Measurements from ENCODE around the gene PBLD.
A peak's percentile ranks its signal among the peaks of the same experiment; 100 is the strongest.
"Not testable (repeated sequence)": the region's sequence is repeated elsewhere in the genome, so short reads cannot be mapped to it uniquely, and the experiment has no call there.

Gene PBLD

DNA sequence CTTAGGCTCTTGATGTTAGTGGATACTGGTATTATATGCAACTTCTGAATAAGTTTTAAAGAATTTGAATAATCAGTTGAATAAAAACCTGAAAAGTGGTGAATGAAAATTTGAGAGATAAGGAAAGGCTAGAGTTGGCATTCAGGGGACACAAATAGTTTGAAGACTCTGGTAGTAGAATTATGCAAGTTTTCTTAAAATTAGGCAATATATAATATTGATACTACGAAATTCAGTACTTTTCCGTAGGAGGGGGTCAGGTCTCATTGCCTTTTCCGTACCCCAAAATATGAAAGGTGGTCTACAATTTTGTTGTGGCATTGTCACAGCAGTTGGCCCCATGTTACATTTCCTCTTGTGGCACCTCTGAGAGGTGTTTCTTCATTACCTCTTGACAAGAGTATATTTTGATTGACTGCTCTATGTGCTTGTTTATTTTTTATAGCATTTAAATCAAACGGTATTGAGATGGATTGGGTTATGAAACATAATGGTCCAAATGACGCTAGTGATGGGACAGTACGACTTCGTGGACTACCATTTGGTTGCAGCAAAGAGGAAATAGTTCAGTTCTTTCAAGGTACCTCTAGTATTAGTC is 4.1 kb upstream of the PBLD start:
- Mint-ChIP-seq H3K9me3 (no peaks in the 10 kb centered on the region), H3K27ac (peak overlapping the region; percentile 88), H3K4me3 (peak overlapping the region; percentile 99), H3K36me3 (ENCODE audit: low read depth) (peaks cover 80% of the 10 kb centered on the region), H3K4me1 (peaks cover 45% of the 10 kb centered on the region), H3K27me3 (no peaks in the 10 kb centered on the region)
- DNase-seq (no peak), ATAC-seq (no peak)

DNA sequence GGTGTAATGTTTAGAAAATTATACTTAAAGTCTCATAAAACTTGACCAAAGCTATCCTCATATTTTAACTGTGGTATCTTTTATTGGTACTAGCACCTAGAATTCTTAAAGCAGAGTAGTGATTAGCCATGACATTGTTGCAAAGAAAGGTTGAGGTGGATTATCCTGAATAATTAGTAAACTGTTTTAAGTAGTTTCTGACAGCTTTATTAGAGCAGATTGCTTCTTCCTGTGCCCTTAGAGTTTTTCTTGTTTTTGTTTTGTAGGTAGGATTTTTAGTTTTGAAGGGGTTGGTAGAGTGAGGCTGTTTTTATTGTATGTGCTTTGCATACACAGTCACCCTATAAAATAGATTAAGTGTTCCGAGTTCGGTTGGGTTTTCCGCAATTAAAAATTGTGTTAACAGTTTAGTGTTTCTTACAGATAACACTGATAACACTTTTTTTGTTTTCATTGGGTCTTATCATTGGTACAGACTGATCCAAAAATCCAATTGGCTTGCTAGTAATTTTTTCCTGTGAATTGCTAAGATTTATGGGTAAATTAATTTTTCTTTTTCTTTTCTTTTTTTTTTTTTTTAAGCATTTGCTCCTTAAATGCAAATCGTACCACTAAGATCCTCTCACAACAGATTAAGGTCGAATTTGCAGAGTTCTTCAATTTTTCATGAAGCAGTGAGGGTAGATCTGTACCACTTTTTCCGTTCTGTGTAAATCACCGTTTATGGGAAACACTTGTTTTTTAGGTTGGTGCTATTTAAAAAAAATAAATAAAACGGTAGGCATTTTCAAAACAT is 2.1 kb upstream of the PBLD start:
- DNase-seq (no peak), ATAC-seq (no peak)
- Mint-ChIP-seq H3K27ac (peak overlapping the region; percentile 43), H3K4me3 (peak overlapping the region; percentile 99), H3K9me3 (peaks cover 3% of the 10 kb centered on the region), H3K36me3 (ENCODE audit: low read depth) (peaks cover 65% of the 10 kb centered on the region), H3K27me3 (no peaks in the 10 kb centered on the region), H3K4me1 (peaks cover 60% of the 10 kb centered on the region)

DNA sequence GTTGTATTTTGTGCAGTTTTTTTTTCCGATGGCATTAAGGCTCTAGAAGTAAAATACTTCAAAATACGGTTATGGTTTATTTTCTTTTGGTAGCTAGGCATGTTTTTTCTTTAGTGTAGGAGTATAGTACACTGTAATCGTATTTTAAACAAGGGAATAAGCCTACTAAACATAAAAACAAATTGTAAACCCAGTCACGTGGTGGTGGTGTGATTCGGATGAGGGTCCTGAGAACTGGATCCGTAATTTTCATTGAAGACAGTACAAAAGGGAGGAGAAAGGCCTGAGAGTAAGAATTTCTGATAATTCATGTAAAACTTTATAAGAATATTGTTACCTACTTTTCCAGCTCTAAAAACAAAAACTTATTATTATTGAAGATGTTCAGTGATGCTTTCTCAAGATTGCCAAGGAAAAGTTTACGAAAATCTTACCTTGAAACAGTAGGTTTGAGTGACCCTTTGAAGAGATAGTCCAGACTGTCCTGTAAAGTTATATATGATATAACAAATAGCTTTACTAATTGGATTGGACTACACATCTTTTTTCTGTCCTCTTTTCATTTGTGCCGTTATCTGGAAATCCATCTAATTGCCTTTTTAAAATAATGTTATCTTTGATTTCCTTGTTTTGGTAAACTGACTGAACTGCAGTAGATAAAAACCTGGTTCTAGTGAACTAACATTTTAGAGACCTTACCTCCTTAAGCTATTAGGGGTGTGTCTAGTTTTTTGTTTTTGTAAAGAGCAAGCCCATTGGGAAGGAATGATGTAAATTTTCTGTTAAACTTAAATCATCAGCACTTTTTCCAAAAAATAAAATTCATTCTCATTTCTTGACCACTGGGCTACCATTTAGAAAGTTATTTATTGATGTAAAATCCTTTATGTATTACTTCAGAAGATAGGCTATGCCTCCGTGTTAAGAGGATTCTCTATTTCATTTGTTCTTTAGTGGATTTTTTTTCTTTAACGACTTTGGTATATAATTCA is 1.0 kb upstream of the PBLD start:
- Mint-ChIP-seq H3K4me1 (peaks cover 59% of the 10 kb centered on the region), H3K9me3 (peaks cover 4% of the 10 kb centered on the region), H3K27ac (peak overlapping the region; percentile 100), H3K4me3 (peak overlapping the region; percentile 99), H3K36me3 (ENCODE audit: low read depth) (peaks cover 55% of the 10 kb centered on the region), H3K27me3 (no peaks in the 10 kb centered on the region)
- ATAC-seq (no peak), DNase-seq (no peak)

DNA sequence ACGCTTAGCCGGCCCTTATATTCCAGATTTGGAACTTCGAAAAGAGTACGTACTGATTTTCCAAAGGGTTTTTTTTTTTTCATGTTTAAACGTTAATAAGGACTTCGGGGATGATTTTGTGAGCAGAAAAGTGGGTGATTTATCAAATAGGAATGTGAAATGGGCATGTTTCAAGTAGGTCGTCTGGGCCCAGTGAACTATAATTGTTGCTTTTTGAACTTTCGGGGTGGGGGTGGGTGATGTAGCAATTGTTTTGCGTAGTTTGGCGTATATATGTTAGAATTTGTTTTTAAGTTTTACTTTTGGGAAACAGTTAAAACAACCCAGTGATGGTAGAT is 299 bp upstream of the PBLD start:
- no peak for DNase-seq
- peak overlapping the region; percentile 100 for H3K27ac Mint-ChIP-seq
- peaks cover 63% of the 10 kb centered on the region for H3K4me1 Mint-ChIP-seq
- no peak for ATAC-seq
- peaks cover 50% of the 10 kb centered on the region for H3K36me3 Mint-ChIP-seq (ENCODE audit: low read depth)
- peak overlapping the region; percentile 99 for H3K4me3 Mint-ChIP-seq
- H3K27me3 Mint-ChIP-seq = no peaks in the 10 kb centered on the region
- peaks cover 4% of the 10 kb centered on the region for H3K9me3 Mint-ChIP-seq

DNA sequence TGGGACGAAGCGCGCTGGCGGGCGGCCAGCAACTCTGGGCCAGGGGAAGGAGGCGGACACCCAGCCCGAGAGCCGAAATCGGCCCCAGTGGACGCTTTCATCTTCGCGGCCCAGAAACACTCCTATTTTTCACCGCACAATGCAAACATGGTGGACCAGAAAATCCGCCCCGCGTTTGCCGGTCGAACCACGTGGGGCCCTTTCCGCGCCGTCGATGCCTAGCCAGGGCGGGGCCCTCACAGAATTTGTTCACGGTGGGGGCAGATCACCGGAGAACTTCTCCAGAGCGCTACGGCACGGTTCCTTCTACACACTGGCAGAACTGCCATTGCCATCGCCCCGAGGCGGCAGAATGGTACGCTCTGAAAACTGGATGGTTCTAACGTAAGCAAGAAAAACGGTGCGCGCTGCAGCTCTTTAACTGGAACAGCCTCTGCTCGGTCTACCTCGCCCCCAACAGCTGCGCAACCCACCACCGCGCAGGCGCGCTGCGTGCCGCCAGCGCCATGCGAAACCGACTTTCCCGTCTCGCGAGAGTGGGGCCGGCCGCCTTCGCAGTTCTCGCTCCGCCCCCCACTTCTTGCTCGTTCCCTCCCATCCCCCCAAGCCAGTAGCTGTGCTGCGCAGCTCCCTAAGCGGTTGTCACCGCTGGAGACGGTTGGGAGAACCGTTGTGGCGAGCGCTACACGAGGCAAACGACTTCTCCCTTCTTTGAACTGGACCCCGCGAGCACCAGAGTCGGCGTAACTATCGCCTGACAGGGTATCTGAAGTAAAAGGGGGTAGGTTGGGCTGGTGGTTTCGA is 1.1 kb downstream of the PBLD start, which contains the start of gene HNRNPH3:
Gene HNRNPH3, plus strand, starts transcription at position 610 of the 804 bp plus-strand sequence. CDS start 5,158 bp downstream, outside the sequence.
- ATAC-seq = peak; percentile 87
- H3K27me3 Mint-ChIP-seq = no peaks in the 10 kb centered on the region
- peaks cover 51% of the 10 kb centered on the region for H3K4me1 Mint-ChIP-seq
- H3K36me3 Mint-ChIP-seq (ENCODE audit: low read depth) = peaks cover 40% of the 10 kb centered on the region
- H3K9me3 Mint-ChIP-seq = peaks cover 4% of the 10 kb centered on the region
- peak within 1 kb of the TSS; percentile 100 for H3K27ac Mint-ChIP-seq
- peak within 1 kb of the TSS; percentile 99 for H3K4me3 Mint-ChIP-seq
- DNase-seq = peak; percentile 99

DNA sequence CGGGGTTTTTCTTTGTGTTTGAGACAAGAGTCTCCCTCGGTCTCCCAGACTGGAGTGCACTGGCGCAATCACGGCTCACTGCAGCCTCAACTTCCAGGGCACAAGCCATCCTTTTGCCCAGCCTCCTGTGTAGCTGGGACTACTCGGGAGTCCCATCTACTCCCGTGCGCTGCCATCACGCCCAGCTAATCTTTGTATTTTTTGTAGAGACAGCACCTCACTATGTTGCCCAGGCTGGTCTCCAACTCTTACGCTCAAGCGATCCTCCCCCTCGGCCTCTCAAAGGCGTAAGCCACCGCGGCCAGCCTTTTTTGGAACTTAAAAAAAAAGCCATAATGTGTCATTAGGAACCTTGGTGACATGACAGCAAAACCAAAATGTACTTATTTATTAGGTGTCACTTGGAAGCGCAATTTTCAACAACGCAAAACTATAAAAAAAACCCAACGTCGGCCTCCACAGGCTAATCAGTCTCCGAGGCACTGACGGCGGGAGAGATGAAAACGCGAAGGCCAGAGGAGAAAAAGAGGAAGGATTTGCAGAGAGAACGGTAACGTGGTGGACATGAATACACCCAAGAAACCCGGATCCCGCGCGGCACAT is 1.8 kb downstream of the PBLD start:
- no peak for ATAC-seq
- DNase-seq = no peak
- peak overlapping the region; percentile 100 for H3K27ac Mint-ChIP-seq
- peak overlapping the region; percentile 99 for H3K4me3 Mint-ChIP-seq
- H3K4me1 Mint-ChIP-seq = peaks cover 44% of the 10 kb centered on the region
- H3K9me3 Mint-ChIP-seq = peaks cover 4% of the 10 kb centered on the region
- H3K27me3 Mint-ChIP-seq = no peaks in the 10 kb centered on the region
- peaks cover 35% of the 10 kb centered on the region for H3K36me3 Mint-ChIP-seq (ENCODE audit: low read depth)

DNA sequence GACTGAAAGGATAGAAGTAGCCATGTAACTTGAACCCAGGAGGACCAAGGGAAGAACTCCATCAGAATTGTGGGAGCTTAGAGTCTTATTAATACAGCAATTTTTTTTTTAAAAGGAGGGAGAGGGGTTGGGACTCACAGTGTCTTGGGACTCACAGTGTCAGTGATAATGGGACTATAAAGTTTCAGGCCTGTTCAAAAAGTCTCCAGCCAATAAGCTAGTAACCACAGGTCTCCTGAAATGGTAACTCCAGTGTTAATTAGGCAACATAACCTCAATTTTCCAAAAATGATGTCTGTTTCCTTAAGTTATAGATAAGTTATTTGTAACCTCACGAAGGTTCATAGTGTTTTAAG is 3.2 kb downstream of the PBLD start:
- Mint-ChIP-seq H3K27me3 (no peaks in the 10 kb centered on the region), H3K27ac (no peak overlapping the region), H3K4me1 (peaks cover 32% of the 10 kb centered on the region), H3K36me3 (ENCODE audit: low read depth) (peaks cover 23% of the 10 kb centered on the region), H3K9me3 (peaks cover 4% of the 10 kb centered on the region), H3K4me3 (no peak overlapping the region)
- ATAC-seq (no peak), DNase-seq (no peak)

DNA sequence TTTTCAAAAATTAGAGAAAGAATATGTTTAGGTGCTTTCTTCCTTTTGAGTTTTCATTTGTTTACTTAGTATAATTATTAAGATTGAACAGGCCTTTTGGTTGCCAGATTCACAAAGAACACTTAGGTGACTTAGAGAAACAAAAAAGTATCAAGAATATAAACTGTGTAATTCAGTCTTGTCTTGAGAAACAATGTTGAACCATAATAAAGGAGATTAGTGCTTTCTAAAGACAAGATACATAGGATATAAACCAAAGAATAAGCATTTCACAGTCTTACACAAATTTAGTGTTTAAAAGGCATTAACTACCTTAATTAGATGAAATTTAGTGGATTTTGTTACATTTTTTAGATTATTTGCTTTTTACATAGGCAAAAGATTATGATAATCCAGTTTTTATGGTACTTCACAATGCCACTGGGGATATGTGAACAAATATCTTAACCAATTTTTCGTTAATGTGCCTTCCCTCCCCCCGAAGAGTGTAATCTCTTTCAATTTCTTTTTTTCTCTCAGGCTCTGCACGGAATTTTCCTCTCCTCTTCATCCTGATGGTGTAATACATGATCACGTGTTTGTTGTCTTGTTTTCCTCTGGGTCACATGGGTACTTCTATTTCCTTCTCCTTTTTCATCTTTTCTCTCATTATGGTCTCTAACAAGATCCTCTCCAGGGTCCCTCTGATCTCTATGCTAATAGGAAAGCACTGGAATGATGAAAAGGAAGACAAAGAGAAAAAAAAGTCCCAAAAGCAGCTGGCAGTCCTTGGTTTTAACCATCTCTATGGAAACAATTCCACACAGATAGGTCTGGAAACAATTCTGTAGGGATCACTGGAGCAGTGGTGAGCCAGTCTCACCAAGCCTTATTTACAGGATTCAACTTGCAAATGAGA is 4.6 kb downstream of the PBLD start:
- DNase-seq (no peak), ATAC-seq (no peak)
- peak overlapping the region; percentile 56 for H3K27ac Mint-ChIP-seq
- peaks cover 28% of the 10 kb centered on the region for H3K4me1 Mint-ChIP-seq
- H3K36me3 Mint-ChIP-seq (ENCODE audit: low read depth) = peaks cover 9% of the 10 kb centered on the region
- no peaks in the 10 kb centered on the region for H3K27me3 Mint-ChIP-seq
- peak overlapping the region; percentile 41 for H3K4me3 Mint-ChIP-seq
- H3K9me3 Mint-ChIP-seq = peaks cover 4% of the 10 kb centered on the region

DNA sequence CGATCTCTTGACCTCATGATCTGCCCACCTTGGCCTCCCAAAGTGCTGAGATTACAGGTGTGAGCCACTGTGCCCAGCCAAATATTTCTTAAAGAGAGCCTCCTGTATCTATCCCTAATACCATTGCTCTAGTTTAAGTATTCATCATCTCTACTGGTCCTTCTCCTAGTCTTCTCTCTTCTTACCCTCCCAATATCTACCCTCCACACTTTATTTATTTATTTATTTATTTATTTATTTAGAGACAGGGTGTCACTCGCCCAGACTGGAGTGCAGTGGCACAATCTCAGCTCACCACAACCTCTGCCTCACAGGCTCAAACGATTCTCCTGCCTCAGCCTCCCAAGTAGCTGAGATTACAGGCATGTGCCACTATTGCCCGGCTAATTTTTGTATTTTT is 8.3 kb downstream of the PBLD start:
- not testable (repeated sequence) for H3K4me3 Mint-ChIP-seq; H3K4me1 Mint-ChIP-seq; DNase-seq; H3K27me3 Mint-ChIP-seq; H3K9me3 Mint-ChIP-seq; ATAC-seq; H3K27ac Mint-ChIP-seq; H3K36me3 Mint-ChIP-seq (ENCODE audit: low read depth)

DNA sequence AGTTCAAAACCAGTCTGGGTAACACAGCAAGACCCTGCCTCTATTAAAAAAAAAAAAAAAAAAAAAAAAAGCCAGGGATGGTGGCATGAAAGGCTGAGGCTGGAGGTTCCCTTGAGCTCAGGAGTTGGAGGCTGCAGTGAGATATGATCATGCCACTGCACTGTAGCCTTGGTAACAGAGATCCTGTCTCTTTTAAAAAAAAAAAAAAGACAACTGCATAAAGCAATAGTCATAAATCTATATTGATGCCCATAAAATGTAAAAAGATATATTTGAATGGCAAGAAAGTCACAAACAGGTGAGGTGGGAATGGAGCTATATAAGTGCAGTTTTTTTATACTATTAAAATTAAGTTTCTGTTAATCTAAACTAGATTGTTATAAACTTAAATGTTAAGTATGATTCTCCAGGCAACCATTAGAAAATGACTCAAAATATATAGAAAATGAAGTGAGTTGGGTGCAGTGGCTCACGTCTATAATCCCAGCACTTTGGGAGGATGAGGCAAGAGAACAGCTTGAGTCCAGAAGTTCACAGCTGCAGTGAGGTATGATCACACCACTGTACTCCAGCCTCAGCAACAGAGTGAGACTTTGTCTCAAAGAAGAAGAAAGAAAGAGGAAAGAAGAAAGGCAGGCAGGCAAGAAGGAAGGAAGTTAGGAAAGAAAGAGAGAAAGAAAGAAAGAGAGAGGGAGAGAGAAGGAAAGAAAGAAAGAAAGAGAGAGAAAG is 14.2 kb downstream of the PBLD start:
- no peak overlapping the region for H3K27ac Mint-ChIP-seq
- peaks cover 5% of the 10 kb centered on the region for H3K36me3 Mint-ChIP-seq (ENCODE audit: low read depth)
- peaks cover 6% of the 10 kb centered on the region for H3K4me1 Mint-ChIP-seq
- DNase-seq (no peak), ATAC-seq (no peak)
- peaks cover 11% of the 10 kb centered on the region for H3K9me3 Mint-ChIP-seq
- no peaks in the 10 kb centered on the region for H3K27me3 Mint-ChIP-seq
- no peak overlapping the region for H3K4me3 Mint-ChIP-seq

DNA sequence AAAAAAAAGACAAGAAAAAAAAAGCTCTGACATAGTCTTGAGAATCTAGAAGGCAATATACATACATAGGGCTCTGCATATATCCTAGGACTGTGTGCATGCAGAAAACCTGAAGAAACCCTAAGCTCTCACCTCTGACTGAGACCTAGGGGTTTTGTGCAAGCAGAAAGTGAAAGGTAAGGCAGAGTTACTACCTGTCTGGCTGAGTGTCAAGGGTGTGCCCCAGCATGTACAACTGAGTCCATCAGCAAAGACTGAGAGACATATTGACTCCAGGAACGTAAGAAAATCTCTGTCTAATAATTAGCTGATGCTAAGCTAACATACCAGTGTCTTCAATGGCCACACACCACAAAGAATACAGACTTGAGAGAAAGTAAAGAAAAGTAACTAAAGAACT is 17.1 kb downstream of the PBLD start:
- Mint-ChIP-seq H3K4me1 (peaks cover 6% of the 10 kb centered on the region), H3K27ac (no peak overlapping the region), H3K27me3 (no peaks in the 10 kb centered on the region), H3K4me3 (no peak overlapping the region), H3K9me3 (peaks cover 11% of the 10 kb centered on the region), H3K36me3 (ENCODE audit: low read depth) (peaks cover 5% of the 10 kb centered on the region)
- DNase-seq (no peak), ATAC-seq (no peak)

DNA sequence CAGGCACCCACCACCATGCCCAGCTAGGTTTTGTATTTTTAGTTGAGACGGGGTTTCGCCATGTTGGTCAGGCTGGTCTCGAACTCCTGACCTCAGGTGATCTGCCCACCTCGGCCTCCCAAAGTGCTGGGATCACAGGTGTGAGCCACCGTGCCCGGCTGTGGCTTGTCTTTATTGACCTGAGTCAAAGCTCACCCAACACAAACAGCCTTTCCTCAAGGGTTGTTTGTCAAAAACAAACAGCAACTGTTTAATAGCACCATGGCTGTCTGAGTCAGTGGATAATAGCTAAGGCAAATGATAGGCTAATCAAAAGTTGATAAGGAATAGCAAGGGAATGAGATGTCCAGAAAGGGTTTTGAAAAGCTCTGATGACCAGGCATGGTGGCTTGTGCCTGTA is 17.8 kb downstream of the PBLD start:
- ATAC-seq; H3K27me3 Mint-ChIP-seq; H3K4me1 Mint-ChIP-seq; DNase-seq; H3K27ac Mint-ChIP-seq; H3K4me3 Mint-ChIP-seq; H3K36me3 Mint-ChIP-seq (ENCODE audit: low read depth): not testable (repeated sequence)
- peaks cover 11% of the 10 kb centered on the region for H3K9me3 Mint-ChIP-seq

Data from activated naive CD8-positive, alpha-beta T cell treated with anti-CD3 and anti-CD28 coated beads, Interleukin-2, amount 50 U/mL, for 24 hours (primary cell).